Progenitor cell of endocrine pancreas (in vitro differentiated cells): Measurements from ENCODE around the gene TTC28. TPM values are rescaled to one million over a fixed set of nuclear protein-coding genes. Genes with fewer than 3 reads are reported as not detected.

ENCODE experiments used
- DNase-seq: peaks from one replicate; pipeline ENCODE4 v3.0.0; 2021; ENCODE audit warnings: low spot score; ENCODE audit not compliant: unreplicated experiment
- H3K27ac Mint-ChIP-seq: 2 replicates; pipeline ENCODE4 v1.8.0; 2021; ENCODE audit warnings: mild to moderate bottlenecking, moderate library complexity, mixed read lengths
- H3K27me3 Mint-ChIP-seq: 2 replicates; pipeline ENCODE4 v1.8.0; 2021; ENCODE audit warnings: mixed read lengths
- H3K36me3 Mint-ChIP-seq: 2 replicates; pipeline ENCODE4 v1.8.0; 2022; ENCODE audit warnings: mixed read lengths; ENCODE audit not compliant: insufficient read depth
- H3K4me1 Mint-ChIP-seq: 2 replicates; pipeline ENCODE4 v1.8.0; 2021; ENCODE audit warnings: low read depth, mixed read lengths
- H3K4me3 Mint-ChIP-seq: 2 replicates; pipeline ENCODE4 v1.8.0; 2021; ENCODE audit warnings: low read depth, mild to moderate bottlenecking, moderate library complexity, mixed read lengths
- H3K9me3 Mint-ChIP-seq: 2 replicates; pipeline ENCODE4 v1.8.0; 2021; ENCODE audit warnings: low read depth, mixed read lengths
- total RNA-seq: library from RNA; stranded (reverse); gene quantifications from 2 replicates; pipeline ENCODE4 v1.2.1, GENCODE V29; 2021
- TF ChIP-seq, protein P1 (sequence below): fragments of 200-600 bp; sonication (generic); IDR thresholded peaks from one replicate; pipeline ENCODE4 v1.5.0; 2021; ENCODE audit warnings: antibody characterized with exemption, mild to moderate bottlenecking; ENCODE audit not compliant: unreplicated experiment

The TTC28 gene
- total RNA-seq, 1 donor from 2014 or later, result 35.2 TPM

DNA sequence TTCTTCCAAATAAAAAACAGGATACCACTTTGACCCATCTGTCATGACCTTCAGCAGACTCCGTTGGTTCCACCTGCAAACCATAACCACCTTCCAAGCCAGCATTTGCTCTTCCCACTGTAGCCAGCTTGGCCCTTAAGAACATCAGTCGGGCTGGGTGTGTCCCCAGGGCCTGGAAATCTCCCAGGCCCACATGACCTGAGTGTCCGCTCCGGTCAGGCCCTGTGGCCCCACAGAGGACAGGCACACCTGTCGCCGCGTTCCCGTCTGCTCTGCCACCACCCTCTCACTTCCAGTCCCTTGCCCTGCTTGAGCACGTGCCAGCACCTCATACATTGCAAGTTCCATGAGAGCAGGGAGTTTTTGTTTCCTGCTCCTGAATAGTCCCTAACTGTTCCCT is 694.9 kb downstream of the TTC28 start:
- Mint-ChIP-seq H3K27ac (peak overlapping the region; percentile 65), H3K9me3 (no peaks in the 10 kb centered on the region), H3K27me3 (no peaks in the 10 kb centered on the region), H3K4me1 (peaks cover 6% of the 10 kb centered on the region), H3K4me3 (no peak overlapping the region), H3K36me3 (peaks cover 19% of the 10 kb centered on the region)
- DNase-seq, result no peak
- TF ChIP-seq, protein P1, sequence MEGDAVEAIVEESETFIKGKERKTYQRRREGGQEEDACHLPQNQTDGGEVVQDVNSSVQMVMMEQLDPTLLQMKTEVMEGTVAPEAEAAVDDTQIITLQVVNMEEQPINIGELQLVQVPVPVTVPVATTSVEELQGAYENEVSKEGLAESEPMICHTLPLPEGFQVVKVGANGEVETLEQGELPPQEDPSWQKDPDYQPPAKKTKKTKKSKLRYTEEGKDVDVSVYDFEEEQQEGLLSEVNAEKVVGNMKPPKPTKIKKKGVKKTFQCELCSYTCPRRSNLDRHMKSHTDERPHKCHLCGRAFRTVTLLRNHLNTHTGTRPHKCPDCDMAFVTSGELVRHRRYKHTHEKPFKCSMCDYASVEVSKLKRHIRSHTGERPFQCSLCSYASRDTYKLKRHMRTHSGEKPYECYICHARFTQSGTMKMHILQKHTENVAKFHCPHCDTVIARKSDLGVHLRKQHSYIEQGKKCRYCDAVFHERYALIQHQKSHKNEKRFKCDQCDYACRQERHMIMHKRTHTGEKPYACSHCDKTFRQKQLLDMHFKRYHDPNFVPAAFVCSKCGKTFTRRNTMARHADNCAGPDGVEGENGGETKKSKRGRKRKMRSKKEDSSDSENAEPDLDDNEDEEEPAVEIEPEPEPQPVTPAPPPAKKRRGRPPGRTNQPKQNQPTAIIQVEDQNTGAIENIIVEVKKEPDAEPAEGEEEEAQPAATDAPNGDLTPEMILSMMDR, result no peak

DNA sequence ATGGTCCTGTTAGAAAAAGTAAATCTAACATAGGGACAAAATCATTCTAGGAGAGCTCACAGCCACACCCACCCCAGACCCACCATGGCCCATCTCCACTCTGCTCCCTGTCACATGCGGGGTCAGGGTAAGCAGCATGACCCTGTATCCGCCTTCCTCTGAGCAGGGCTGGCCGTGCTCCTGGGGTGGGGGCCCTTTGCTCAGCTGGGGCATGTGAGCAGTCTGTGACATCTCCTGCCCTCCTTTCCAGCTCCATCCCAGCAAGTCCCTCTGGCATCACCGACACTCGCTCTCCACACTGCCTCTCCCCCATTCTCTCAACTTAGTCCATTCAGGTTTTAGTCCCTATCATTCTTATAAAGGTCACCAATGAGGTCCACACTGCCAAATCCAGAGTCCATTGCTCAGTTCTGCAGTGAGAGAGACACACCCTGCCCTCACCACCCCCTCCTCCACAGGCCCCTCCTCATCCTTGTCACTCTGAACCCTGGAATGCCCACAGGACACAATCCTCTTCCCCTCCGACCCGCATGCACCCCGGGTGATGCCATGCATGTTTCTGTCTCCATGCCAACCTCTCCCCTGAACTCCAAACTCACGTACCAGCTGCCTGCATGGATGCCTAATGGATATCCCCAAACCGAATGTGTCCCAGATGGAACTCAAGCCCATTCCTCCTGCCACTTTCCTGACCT is 695.5 kb downstream of the TTC28 start:
- DNase-seq, result no peak
- Mint-ChIP-seq H3K4me3 (no peak overlapping the region), H3K4me1 (peaks cover 6% of the 10 kb centered on the region), H3K9me3 (no peaks in the 10 kb centered on the region), H3K27me3 (no peaks in the 10 kb centered on the region), H3K27ac (peak overlapping the region; percentile 65), H3K36me3 (peaks cover 18% of the 10 kb centered on the region)
- TF ChIP-seq, protein P1, result no peak

DNA sequence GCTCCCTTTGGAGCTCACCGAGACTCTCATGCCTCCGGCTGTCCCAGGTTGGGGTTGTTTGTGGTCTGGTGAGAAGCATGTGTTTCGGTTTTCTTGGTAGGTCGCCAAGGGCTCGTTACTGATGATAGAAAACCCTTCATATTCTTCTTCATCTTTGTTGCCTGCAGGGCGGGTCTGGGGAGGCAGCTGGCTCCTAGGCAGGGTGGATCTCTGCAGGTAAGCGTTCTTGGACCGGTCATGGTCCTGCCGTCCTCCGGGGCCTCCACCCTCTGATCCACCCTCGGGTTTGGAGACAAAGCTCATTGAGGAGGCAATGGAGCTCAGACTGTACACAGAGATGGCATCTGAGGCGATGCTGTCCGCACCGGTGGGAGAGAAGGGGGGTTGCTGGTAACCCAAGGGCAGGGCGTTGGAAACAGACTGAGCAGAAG is 696.3 kb downstream of the TTC28 start:
- no peaks in the 10 kb centered on the region for H3K9me3 Mint-ChIP-seq
- no peaks in the 10 kb centered on the region for H3K27me3 Mint-ChIP-seq
- H3K4me1 Mint-ChIP-seq, result peaks cover 6% of the 10 kb centered on the region
- H3K27ac Mint-ChIP-seq, result no peak overlapping the region
- TF ChIP-seq, protein P1, result no peak
- H3K4me3 Mint-ChIP-seq, result no peak overlapping the region
- H3K36me3 Mint-ChIP-seq, result peaks cover 18% of the 10 kb centered on the region
- DNase-seq, result no peak

DNA sequence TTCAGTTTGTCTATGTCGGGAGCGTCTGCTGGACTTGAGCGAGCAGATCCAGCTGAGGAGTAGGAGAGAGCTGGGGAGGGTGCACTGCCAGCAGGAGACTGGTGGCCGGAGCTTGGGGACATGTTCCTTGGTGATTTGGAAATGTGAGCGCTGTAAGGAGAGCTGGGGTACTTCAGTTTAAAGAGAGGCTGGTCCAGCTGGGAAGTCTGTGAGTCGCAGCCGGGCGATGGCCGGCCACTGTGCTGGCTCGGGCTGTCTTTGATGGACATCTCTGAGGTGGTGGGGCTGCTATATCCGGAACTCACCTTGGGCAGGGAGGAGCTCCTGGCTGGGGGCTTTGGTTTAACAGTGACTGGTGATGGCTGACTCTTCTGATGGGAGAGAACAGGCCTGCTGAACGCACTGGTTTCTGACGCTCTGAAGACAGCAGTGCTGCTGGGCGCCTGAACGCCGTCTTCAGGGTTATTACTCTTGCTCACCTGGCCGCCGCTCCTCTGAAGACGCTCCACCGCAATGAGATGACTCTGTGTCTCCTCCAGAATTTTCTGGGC is 696.9 kb downstream of the TTC28 start:
- no peak overlapping the region for H3K27ac Mint-ChIP-seq
- TF ChIP-seq, protein P1, result no peak
- no peaks in the 10 kb centered on the region for H3K27me3 Mint-ChIP-seq
- no peak for DNase-seq
- no peak overlapping the region for H3K4me3 Mint-ChIP-seq
- no peaks in the 10 kb centered on the region for H3K9me3 Mint-ChIP-seq
- peaks cover 18% of the 10 kb centered on the region for H3K36me3 Mint-ChIP-seq
- peaks cover 6% of the 10 kb centered on the region for H3K4me1 Mint-ChIP-seq

DNA sequence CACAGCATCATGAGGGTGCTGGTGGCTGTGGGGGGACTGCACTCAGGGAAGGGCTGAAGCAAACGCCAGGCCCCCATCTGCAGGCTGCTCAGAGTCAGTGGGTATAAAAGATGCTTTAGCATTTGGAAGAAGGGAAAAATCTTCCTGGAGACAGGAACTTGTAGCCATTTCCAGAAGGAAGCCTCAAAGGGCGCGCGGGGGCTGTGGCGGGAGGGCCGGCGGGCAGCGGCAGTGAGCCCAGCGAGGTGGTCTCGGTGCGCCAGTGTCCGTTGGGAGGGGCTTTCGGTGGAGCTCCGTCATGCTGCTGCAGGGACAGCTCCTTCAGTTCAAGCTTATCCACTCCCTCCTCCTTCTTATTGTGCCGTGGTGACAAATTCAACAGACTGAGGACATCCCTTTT is 697.5 kb downstream of the TTC28 start:
- TF ChIP-seq, protein P1, result no peak
- no peaks in the 10 kb centered on the region for H3K9me3 Mint-ChIP-seq
- no peak overlapping the region for H3K27ac Mint-ChIP-seq
- H3K4me3 Mint-ChIP-seq, result no peak overlapping the region
- H3K27me3 Mint-ChIP-seq, result no peaks in the 10 kb centered on the region
- H3K4me1 Mint-ChIP-seq, result peaks cover 6% of the 10 kb centered on the region
- no peak for DNase-seq
- peaks cover 18% of the 10 kb centered on the region for H3K36me3 Mint-ChIP-seq
